Thyroid gland (tissue), 4 donors: ENCODE results near the gene ZNF618. TPM values are rescaled to one million over a fixed set of nuclear protein-coding genes. Genes with fewer than 3 reads are reported as not detected.

ENCODE experiments used
- DNase-seq, 2 donors: peaks; one replicate each; pipeline ENCODE4 v3.0.0-alpha.2; 2019
- H3K27ac ChIP-seq, 3 donors: fragments of 200-600 bp; sonication (generic); 1 replicate in 2 of 3; 2 replicates in 1 of 3; pipeline ENCODE4 v1.5.1; 2016 to 2019; ENCODE audit warnings: mild to moderate bottlenecking in 1 of 3, moderate library complexity in 1 of 3
- H3K27me3 ChIP-seq: fragments of 200-600 bp; sonication (generic); one replicate; pipeline ENCODE4 v1.5.1; 2019
- H3K36me3 ChIP-seq, 2 donors: fragments of 200-600 bp; sonication (generic); one replicate each; pipeline ENCODE4 v1.5.1; 2016 to 2019
- H3K4me1 ChIP-seq, 2 donors: fragments of 200-600 bp; sonication (generic); one replicate each; pipeline ENCODE4 v1.5.1; 2017 to 2019
- H3K4me3 ChIP-seq, 3 donors: fragments of 200-600 bp; sonication (generic); replicated peaks in 1 of 3; 1 replicate in 2 of 3; 2 replicates in 1 of 3; pipeline ENCODE4 v1.5.1; 2016; ENCODE audit warnings: mild to moderate bottlenecking in 1 of 3
- H3K9me3 ChIP-seq: fragments of 200-600 bp; sonication (generic); one replicate; pipeline ENCODE4 v1.5.1; 2017
- CTCF ChIP-seq, 6 experiments: fragments of 200-600 bp in 3 of 6; fragments of 450-650 bp in 3 of 6; sonication (generic) in 3 of 6; IDR thresholded peaks; one replicate each; pipeline ENCODE4 v1.5.1; 2016 to 2019; ENCODE audit warnings: antibody characterized with exemption in 6 of 6, mild to moderate bottlenecking in 2 of 6, inconsistent platforms in 1 of 6, moderate library complexity in 1 of 6
- POLR2A ChIP-seq, 2 donors: fragments of 450-650 bp; IDR thresholded peaks; one replicate each; pipeline ENCODE4 v1.6.1; 2017; ENCODE audit warnings: antibody characterized with exemption in 2 of 2, mild to moderate bottlenecking in 2 of 2, moderate library complexity in 1 of 2
- WGBS, 2 donors: methylation state at CpG; one replicate each; pipeline ENCODE4 v1.1.5; 2017; 5-methylcytosine and 5-hydroxymethylcytosine counted together
- intact Hi-C: fragments of 100-400 bp; cut with DNase I; formaldehyde crosslinking; loops from one replicate; pipeline ENCODE4 v1.15.1; 2023
- total RNA-seq, 4 donors: library from RNA; depleted of rRNA; stranded (reverse); fragments of >200 nt; gene quantifications; one replicate each; pipeline ENCODE4 v1.2.3, GENCODE V29; 2016

ZNF618 gene
- total RNA-seq, 4 donors from 2014 or later: 9.9 to 17.5 (median 15.5) TPM

- Histone ChIP-seq H3K27me3 (no peaks in the 10 kb centered on the region), H3K9me3 (no peaks in the 10 kb centered on the region), H3K4me1 (peaks cover 10 to 20% of the 10 kb centered on the region in 2 donors), H3K27ac (peak overlapping the region; percentile 72 to 95 (median 88)), H3K36me3 (peaks cover 0 to 4% of the 10 kb centered on the region in 2 donors), H3K4me3 (no peak overlapping the region)
- DNase-seq: no peak
- no peak for TF ChIP-seq CTCF (IDR thresholded peaks at IDR 0.05)
- no peak for TF ChIP-seq POLR2A (IDR thresholded peaks at IDR 0.05)
- 50 to 65% methylated on average over 2 of the region's 2 CpGs for WGBS, 2 donors
- intact Hi-C loops: no loop called here
These were observed 223.7 kb downstream of the ZNF618 start for GRCh38 chr9:114099669-114100270.

GRCh38 chr9:114100536-114100935 is 224.4 kb downstream of the ZNF618 start:
- no peaks in the 10 kb centered on the region for H3K9me3 ChIP-seq
- TF ChIP-seq CTCF (IDR thresholded peaks at IDR 0.05): no peak
- no peak for TF ChIP-seq POLR2A (IDR thresholded peaks at IDR 0.05)
- no peaks in the 10 kb centered on the region for H3K27me3 ChIP-seq
- H3K4me1 ChIP-seq: peaks cover 14 to 22% of the 10 kb centered on the region in 2 donors
- DNase-seq: no peak
- H3K27ac ChIP-seq: peak overlapping the region in 2 of 3 donors; percentile 72 to 88
- intact Hi-C loops: no loop called here
- WGBS, 2 donors: 89 to 92% methylated on average over 1 of the region's 1 CpG
- no peaks in the 10 kb centered on the region for H3K36me3 ChIP-seq
- H3K4me3 ChIP-seq: no peak overlapping the region

- Histone ChIP-seq H3K36me3 (no peaks in the 10 kb centered on the region), H3K9me3 (no peaks in the 10 kb centered on the region), H3K27me3 (no peaks in the 10 kb centered on the region), H3K4me1 (peaks cover 13 to 22% of the 10 kb centered on the region in 2 donors), H3K27ac (no peak overlapping the region), H3K4me3 (no peak overlapping the region)
- intact Hi-C loops: no loop called here
- TF ChIP-seq CTCF (IDR thresholded peaks at IDR 0.05): no peak
- no peak for TF ChIP-seq POLR2A (IDR thresholded peaks at IDR 0.05)
- no peak for DNase-seq
These were observed 226.4 kb downstream of the ZNF618 start for GRCh38 chr9:114102484-114102883.

- Histone ChIP-seq H3K4me3 (no peak overlapping the region), H3K27me3 (no peaks in the 10 kb centered on the region), H3K4me1 (peaks cover 6 to 8% of the 10 kb centered on the region in 2 donors), H3K9me3 (no peaks in the 10 kb centered on the region), H3K36me3 (no peaks in the 10 kb centered on the region), H3K27ac (peak overlapping the region in 2 of 3 donors; percentile 30 to 41)
- TF ChIP-seq POLR2A (IDR thresholded peaks at IDR 0.05): no peak
- TF ChIP-seq CTCF (IDR thresholded peaks at IDR 0.05): no peak
- no peak for DNase-seq
- 33 to 35% methylated on average over 5 of the region's 5 CpGs for WGBS, 2 donors
- intact Hi-C loops: loop anchor here (5.0 kb wide), 1 partner anchor 47 kb away; no protein-coding TSS in a partner anchor
These were observed 229.1 kb downstream of the ZNF618 start for GRCh38 chr9:114105236-114105635.

Other genes starting within 250 kb of the ZNF618 start
- 1 to 10 TPM in 2 of 4 donors, under 1 TPM in 1, not detected in 1; 0.83 to 4.2 (median 2.1) TPM for gene AMBP, start 202.0 kb downstream of the ZNF618 start, total RNA-seq
- gene KIF12, start 223.0 kb downstream of the ZNF618 start, total RNA-seq: 10 to 100 TPM; 13.4 to 56.0 (median 31.7) TPM